Urothelium cell line (cell line): ENCODE results near the gene FAM110D.
A peak's percentile ranks its signal among the peaks of the same experiment; 100 is the strongest.

Experiments
- DNase-seq: peaks from one replicate; pipeline ENCODE4 v3.0.0; 2011; ENCODE audit warnings: low spot score, mixed read lengths
- FAIRE-seq: peaks from 2 replicates; lab custom pipeline; 2011; peaks lifted over from hg19 to GRCh38; lab: Jason Lieb, UNC

Gene FAM110D

GRCh38 chr1:26127235-26128163 is 31.4 kb upstream of the FAM110D start:
- no peak for DNase-seq
- no peak for FAIRE-seq

- FAIRE-seq, result no peak
- no peak for DNase-seq
Measured at GRCh38 chr1:26129778-26130177, 29.1 kb upstream of the FAM110D start.

- DNase-seq (no peak), FAIRE-seq (no peak)
Measured at GRCh38 chr1:26130695-26131094, 28.2 kb upstream of the FAM110D start.

GRCh38 chr1:26132128-26132833 is 26.6 kb upstream of the FAM110D start:
- FAIRE-seq (no peak), DNase-seq (no peak)

GRCh38 chr1:26132834-26133167 is 26.1 kb upstream of the FAM110D start:
- no peak for DNase-seq
- no peak for FAIRE-seq

- no peak for FAIRE-seq
Measured at GRCh38 chr1:26134466-26134865, 24.4 kb upstream of the FAM110D start.

GRCh38 chr1:26138974-26139558 is 19.8 kb upstream of the FAM110D start:
- DNase-seq (no peak), FAIRE-seq (no peak)

More at GRCh38 chr1:26134466-26134865, 24.4 kb upstream of the FAM110D start:
- no peak for DNase-seq

GRCh38 chr1:26142159-26142558 is 16.7 kb upstream of the FAM110D start:
- no peak for FAIRE-seq

GRCh38 chr1:26145041-26145959 is 13.6 kb upstream of the FAM110D start:
- FAIRE-seq, result no peak
- peak; percentile 79 for DNase-seq

More at GRCh38 chr1:26142159-26142558, 16.7 kb upstream of the FAM110D start:
- no peak for DNase-seq

GRCh38 chr1:26145960-26146294 is 13.0 kb upstream of the FAM110D start:
- FAIRE-seq, result no peak
- no peak for DNase-seq

GRCh38 chr1:26148887-26149286 is 10.0 kb upstream of the FAM110D start:
- no peak for DNase-seq
- FAIRE-seq, result no peak

GRCh38 chr1:26153966-26154532 is 4.8 kb upstream of the FAM110D start:
- no peak for FAIRE-seq
- DNase-seq, result no peak

GRCh38 chr1:26154750-26155149 is 4.1 kb upstream of the FAM110D start:
- FAIRE-seq (no peak), DNase-seq (no peak)

GRCh38 chr1:26155370-26156284 is 3.3 kb upstream of the FAM110D start:
- FAIRE-seq, result no peak
- DNase-seq, result no peak

GRCh38 chr1:26156285-26157038 is 2.4 kb upstream of the FAM110D start:
- FAIRE-seq, result no peak
- DNase-seq, result peak; percentile 85

GRCh38 chr1:26158271-26158907 is 490 bp upstream of the FAM110D start:
- FAIRE-seq (no peak), DNase-seq (no peak)

- FAIRE-seq, result no peak
- DNase-seq, result no peak
Measured at GRCh38 chr1:26159743-26160039, 812 bp downstream of the FAM110D start.
